ENCODE data around the gene STK35.

STK35 gene

DNA sequence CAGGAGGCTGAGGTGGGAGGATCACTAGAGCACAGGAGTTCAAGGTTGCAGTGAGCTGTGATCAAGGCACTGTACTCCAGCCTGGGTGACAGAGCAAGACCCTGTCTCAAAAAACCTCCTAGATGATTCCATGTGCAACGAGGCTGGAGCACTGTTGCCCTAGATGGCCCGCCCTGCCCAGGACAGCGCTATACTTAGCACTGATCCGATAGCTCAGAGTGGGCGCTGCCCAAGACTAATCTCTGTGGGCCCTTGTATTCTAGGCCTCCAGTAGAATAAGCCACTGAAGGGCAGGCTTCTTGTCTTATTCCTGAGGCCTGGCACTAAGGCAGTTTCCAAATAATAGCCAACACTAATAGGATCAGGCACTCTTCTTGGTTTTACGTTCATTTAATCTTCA is 41.0 kb downstream of the STK35 start:
- TF ChIP-seq CTCF (IDR thresholded peaks at IDR 0.05; ENCODE audit: control insufficient read depth, insufficient read depth, low read depth, low read length, missing control alignments): no peak
- H3K4me3 ChIP-seq (ENCODE audit: control insufficient read depth, low read depth, low read length): no peak overlapping the region
- DNase-seq (ENCODE audit: low read depth): no peak

DNA sequence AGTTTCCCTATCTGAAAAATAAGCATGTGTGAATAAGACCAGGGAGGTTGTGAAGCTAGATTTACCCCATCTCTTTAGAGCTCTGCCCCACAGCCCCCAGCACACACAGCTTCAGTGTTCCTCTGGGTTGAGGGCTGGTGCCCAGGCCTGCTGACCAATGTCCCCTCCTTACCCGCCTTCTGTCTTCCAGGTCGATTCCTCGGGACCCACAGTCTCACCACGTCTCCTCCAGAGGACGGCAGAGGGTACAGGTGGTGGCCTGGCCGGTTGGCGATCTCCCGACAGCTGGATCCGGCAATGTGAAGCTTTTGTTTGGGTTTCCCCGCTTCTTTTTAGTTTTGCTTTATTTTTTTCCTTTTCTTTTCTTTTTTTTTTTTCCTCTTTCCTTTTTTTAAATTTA is 42.0 kb downstream of the STK35 start:
- no peak for DNase-seq (ENCODE audit: low read depth)
- H3K4me3 ChIP-seq (ENCODE audit: control insufficient read depth, low read depth, low read length): no peak overlapping the region
- TF ChIP-seq CTCF (IDR thresholded peaks at IDR 0.05; ENCODE audit: control insufficient read depth, insufficient read depth, low read depth, low read length, missing control alignments): no peak

DNA sequence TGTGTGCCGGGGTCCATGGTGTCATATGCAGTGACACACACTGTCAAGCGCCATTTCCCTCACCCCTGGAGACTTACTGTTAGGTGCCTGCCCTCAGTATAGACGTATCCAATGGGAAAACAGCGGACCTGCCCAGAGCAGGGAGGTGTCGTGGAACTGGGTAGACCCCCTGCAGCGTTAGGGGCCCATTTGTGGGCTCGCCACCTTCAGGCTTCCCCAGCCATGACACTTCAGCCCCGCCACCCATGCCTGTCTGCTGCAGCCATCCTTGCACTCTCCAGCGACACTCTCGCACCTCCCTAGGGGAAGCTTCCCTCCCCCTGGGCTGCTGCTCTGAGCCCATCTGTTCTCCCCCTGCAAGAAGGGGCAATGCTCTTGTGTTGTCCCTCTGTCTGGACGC is 43.2 kb downstream of the STK35 start:
- H3K4me3 ChIP-seq (ENCODE audit: control insufficient read depth, low read depth, low read length): no peak overlapping the region
- TF ChIP-seq CTCF (IDR thresholded peaks at IDR 0.05; ENCODE audit: control insufficient read depth, insufficient read depth, low read depth, low read length, missing control alignments): no peak
- DNase-seq (ENCODE audit: low read depth): no peak

DNA sequence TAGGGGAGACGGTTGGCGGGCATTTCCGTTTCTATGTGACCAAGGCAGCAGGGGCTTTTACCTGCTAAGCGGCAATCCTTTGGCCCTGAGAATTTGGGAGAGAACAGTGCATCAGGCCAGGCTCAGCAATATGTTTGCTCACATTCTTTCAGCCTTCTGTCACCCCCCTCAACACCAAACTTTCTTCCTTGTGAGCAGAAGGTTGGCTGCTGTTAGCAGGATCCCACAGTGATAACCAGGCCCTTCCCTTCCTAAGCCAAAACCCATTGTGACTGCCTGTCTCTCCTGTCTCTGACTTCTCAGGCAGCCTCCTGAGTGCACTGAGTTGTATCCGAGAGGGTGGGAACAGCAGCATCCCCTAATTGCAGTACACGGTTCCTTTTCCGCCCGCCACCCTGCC is 43.7 kb downstream of the STK35 start:
- TF ChIP-seq CTCF (IDR thresholded peaks at IDR 0.05; ENCODE audit: control insufficient read depth, insufficient read depth, low read depth, low read length, missing control alignments): no peak
- no peak for DNase-seq (ENCODE audit: low read depth)
- H3K4me3 ChIP-seq (ENCODE audit: control insufficient read depth, low read depth, low read length): no peak overlapping the region

- H3K4me3 ChIP-seq (ENCODE audit: control insufficient read depth, low read depth, low read length): no peak overlapping the region
- no peak for DNase-seq (ENCODE audit: low read depth)
- no peak for TF ChIP-seq CTCF (IDR thresholded peaks at IDR 0.05; ENCODE audit: control insufficient read depth, insufficient read depth, low read depth, low read length, missing control alignments)
These were observed 44.6 kb downstream of the STK35 start for GRCh38 chr20:2146080-2146867.

DNA sequence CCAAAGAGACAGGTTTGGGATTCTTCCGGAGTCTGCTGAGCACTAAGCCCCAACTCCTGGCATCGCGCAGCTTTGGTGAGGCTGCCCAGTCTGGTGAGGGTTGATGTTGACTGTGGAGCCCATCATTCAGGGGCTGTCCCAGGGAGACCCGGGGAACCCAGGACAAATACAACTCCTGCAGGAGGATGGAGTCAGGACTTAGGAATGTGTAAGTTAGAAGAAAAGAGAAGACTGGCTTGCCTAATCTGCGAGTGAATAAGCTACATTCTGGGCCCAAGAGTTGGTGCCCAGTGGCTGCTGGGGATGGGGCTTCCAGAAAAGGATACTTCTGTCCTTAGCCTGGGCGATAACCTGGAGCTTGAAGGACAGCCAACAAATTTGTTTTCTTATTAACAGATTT is 47.9 kb downstream of the STK35 start:
- no peak for TF ChIP-seq CTCF (IDR thresholded peaks at IDR 0.05; ENCODE audit: control insufficient read depth, insufficient read depth, low read depth, low read length, missing control alignments)
- no peak for DNase-seq (ENCODE audit: low read depth)
- no peak overlapping the region for H3K4me3 ChIP-seq (ENCODE audit: control insufficient read depth, low read depth, low read length)

Measured in AG09309 (cell line).